Stimulated activated CD4-positive, alpha-beta T cell treated with anti-CD3 and anti-CD28 coated beads, Interleukin-1b, Interleukin-23, amount 100 ng/mL, for 48 hours (primary cell): ENCODE data around the gene CBARP.
"Not testable (repeated sequence)": the region's sequence is repeated elsewhere in the genome, so short reads cannot be mapped to it uniquely, and the experiment has no call there.

Source experiments
- DNase-seq: peaks from one replicate; pipeline ENCODE4 v3.0.0-alpha.2; 2020

CBARP gene

GRCh38 chr19:1205114-1206099 lies 32.4 kb downstream of the CBARP start, which contains the start of gene STK11:
STK11 (plus strand) TSS chr19:1205778; CDS start chr19:1206914, 1,136 bp downstream.
- peak; percentile 99 for DNase-seq

GRCh38 chr19:1200614-1201013 lies 37.2 kb downstream of the CBARP start:
- DNase-seq: not testable (repeated sequence)

- DNase-seq: no peak
These were observed 38.3 kb downstream of the CBARP start for GRCh38 chr19:1199531-1199930.

GRCh38 chr19:1189419-1189818 lies 48.4 kb downstream of the CBARP start:
- peak; percentile 79 for DNase-seq

- no peak for DNase-seq
These were observed 54.1 kb downstream of the CBARP start for GRCh38 chr19:1183543-1184172.

GRCh38 chr19:1182727-1183126 lies 55.1 kb downstream of the CBARP start:
- no peak for DNase-seq

- DNase-seq: no peak
These were observed 55.7 kb downstream of the CBARP start for GRCh38 chr19:1182068-1182467.

GRCh38 chr19:1181606-1182005 lies 56.2 kb downstream of the CBARP start:
- no peak for DNase-seq
